K562 (cell line): ENCODE results near the gene NACA2.

Source experiments
- ETV6 ChIP-seq, 3 experiments: fragments of 150-350 bp in 1 of 3; sonication (generic) in 1 of 3; formaldehyde crosslinking in 1 of 3; IDR thresholded peaks; 2 replicates each; pipeline versions ENCODE4 v1.6.1 to v1.8.0; 2014 to 2022; ENCODE audit warnings: borderline replicate concordance in 2 of 3, low read depth in 2 of 3, antibody characterized with exemption in 1 of 3, low read length in 1 of 3, mild to moderate bottlenecking in 1 of 3, missing genetic modification reagents in 1 of 3
- HSF4 ChIP-seq: fragments of 250-450 bp; sonication (Bioruptor Pico); IDR thresholded peaks from 2 replicates; pipeline ENCODE4 v2.1.2; 2022; ENCODE audit warnings: mild to moderate bottlenecking, moderate library complexity, borderline replicate concordance
- MAFF ChIP-seq: IDR thresholded peaks from 2 replicates; pipeline ENCODE4 v1.6.1; 2012; ENCODE audit warnings: low read length, improper control_type of control experiment
- POLR2A ChIP-seq: fragments of 450-650 bp; conservative IDR thresholded peaks from 2 replicates; pipeline ENCODE4 v1.6.1; 2016
- STAT5B ChIP-seq: fragments of 250-450 bp; sonication (Bioruptor Pico); IDR thresholded peaks from 2 replicates; pipeline ENCODE4 v1.8.0; 2021; ENCODE audit warnings: mild to moderate bottlenecking, inconsistent platforms
- ZNF146 ChIP-seq: IDR thresholded peaks from one replicate; pipeline ENCODE4 v1.6.1; 2018; ENCODE audit warnings: missing compliant biosample characterization; ENCODE audit not compliant: unreplicated experiment
- ZNF589 ChIP-seq: fragments of 200-800 bp; sonication (Bioruptor generic); IDR thresholded peaks from 2 replicates; pipeline ENCODE4 v1.6.1; 2016; ENCODE audit warnings: low read depth, missing genetic modification characterization, missing compliant biosample characterization
- TF ChIP-seq, protein P1 (sequence below): sonication (generic); formaldehyde crosslinking; IDR thresholded peaks from 2 replicates; pipeline ENCODE4 v1.8.1; 2023; ENCODE audit warnings: mild to moderate bottlenecking, missing genetic modification reagents
- TF ChIP-seq, protein P2 (sequence below), 2 experiments: fragments of 450-650 bp; IDR thresholded peaks; 2 replicates each; pipeline ENCODE4 v1.6.1; 2016; ENCODE audit warnings: mild to moderate bottlenecking in 2 of 2, borderline replicate concordance in 1 of 2, low read depth in 1 of 2, moderate library complexity in 1 of 2

DNA sequence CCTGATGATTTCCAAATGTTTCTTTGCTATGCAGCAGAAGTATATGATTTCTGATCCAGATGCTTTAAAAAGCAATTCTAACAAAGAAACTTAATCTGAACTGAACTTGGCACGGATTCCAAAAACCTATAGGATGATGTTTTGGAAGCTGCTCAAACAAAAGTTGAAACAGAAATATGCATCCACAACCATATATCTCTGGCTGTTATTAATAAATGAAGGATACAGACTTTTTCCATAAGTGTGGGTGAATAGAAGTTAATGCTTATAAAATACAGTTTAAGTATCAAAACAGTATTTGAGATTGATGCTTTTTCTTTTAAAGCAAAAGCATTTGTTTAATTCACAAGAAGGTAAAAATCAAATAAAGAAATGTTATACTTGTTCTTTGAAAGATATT is 27.9 kb upstream of the NACA2 start:
- TF ChIP-seq HSF4 (CRISPR knock-in tag) (no peak), STAT5B (CRISPR knock-in tag) (no peak), ZNF146 (CRISPR knock-in tag) (no peak), ETV6 (IDR thresholded peaks at IDR 0.05; ENCODE audit: borderline replicate concordance in 1 of 2, low read depth in 2 of 2, low read length in 1 of 2) (no peak), ETV6 (CRISPR knock-in tag; IDR thresholded peaks at IDR 0.05; ENCODE audit: borderline replicate concordance) (no peak), ZNF589 (CRISPR knock-in tag) (no peak), MAFF (no peak), POLR2A (no peak)
- TF ChIP-seq, protein P1, sequence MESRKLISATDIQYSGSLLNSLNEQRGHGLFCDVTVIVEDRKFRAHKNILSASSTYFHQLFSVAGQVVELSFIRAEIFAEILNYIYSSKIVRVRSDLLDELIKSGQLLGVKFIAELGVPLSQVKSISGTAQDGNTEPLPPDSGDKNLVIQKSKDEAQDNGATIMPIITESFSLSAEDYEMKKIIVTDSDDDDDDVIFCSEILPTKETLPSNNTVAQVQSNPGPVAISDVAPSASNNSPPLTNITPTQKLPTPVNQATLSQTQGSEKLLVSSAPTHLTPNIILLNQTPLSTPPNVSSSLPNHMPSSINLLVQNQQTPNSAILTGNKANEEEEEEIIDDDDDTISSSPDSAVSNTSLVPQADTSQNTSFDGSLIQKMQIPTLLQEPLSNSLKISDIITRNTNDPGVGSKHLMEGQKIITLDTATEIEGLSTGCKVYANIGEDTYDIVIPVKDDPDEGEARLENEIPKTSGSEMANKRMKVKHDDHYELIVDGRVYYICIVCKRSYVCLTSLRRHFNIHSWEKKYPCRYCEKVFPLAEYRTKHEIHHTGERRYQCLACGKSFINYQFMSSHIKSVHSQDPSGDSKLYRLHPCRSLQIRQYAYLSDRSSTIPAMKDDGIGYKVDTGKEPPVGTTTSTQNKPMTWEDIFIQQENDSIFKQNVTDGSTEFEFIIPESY (CRISPR knock-in tag), result no peak
- TF ChIP-seq, protein P2, sequence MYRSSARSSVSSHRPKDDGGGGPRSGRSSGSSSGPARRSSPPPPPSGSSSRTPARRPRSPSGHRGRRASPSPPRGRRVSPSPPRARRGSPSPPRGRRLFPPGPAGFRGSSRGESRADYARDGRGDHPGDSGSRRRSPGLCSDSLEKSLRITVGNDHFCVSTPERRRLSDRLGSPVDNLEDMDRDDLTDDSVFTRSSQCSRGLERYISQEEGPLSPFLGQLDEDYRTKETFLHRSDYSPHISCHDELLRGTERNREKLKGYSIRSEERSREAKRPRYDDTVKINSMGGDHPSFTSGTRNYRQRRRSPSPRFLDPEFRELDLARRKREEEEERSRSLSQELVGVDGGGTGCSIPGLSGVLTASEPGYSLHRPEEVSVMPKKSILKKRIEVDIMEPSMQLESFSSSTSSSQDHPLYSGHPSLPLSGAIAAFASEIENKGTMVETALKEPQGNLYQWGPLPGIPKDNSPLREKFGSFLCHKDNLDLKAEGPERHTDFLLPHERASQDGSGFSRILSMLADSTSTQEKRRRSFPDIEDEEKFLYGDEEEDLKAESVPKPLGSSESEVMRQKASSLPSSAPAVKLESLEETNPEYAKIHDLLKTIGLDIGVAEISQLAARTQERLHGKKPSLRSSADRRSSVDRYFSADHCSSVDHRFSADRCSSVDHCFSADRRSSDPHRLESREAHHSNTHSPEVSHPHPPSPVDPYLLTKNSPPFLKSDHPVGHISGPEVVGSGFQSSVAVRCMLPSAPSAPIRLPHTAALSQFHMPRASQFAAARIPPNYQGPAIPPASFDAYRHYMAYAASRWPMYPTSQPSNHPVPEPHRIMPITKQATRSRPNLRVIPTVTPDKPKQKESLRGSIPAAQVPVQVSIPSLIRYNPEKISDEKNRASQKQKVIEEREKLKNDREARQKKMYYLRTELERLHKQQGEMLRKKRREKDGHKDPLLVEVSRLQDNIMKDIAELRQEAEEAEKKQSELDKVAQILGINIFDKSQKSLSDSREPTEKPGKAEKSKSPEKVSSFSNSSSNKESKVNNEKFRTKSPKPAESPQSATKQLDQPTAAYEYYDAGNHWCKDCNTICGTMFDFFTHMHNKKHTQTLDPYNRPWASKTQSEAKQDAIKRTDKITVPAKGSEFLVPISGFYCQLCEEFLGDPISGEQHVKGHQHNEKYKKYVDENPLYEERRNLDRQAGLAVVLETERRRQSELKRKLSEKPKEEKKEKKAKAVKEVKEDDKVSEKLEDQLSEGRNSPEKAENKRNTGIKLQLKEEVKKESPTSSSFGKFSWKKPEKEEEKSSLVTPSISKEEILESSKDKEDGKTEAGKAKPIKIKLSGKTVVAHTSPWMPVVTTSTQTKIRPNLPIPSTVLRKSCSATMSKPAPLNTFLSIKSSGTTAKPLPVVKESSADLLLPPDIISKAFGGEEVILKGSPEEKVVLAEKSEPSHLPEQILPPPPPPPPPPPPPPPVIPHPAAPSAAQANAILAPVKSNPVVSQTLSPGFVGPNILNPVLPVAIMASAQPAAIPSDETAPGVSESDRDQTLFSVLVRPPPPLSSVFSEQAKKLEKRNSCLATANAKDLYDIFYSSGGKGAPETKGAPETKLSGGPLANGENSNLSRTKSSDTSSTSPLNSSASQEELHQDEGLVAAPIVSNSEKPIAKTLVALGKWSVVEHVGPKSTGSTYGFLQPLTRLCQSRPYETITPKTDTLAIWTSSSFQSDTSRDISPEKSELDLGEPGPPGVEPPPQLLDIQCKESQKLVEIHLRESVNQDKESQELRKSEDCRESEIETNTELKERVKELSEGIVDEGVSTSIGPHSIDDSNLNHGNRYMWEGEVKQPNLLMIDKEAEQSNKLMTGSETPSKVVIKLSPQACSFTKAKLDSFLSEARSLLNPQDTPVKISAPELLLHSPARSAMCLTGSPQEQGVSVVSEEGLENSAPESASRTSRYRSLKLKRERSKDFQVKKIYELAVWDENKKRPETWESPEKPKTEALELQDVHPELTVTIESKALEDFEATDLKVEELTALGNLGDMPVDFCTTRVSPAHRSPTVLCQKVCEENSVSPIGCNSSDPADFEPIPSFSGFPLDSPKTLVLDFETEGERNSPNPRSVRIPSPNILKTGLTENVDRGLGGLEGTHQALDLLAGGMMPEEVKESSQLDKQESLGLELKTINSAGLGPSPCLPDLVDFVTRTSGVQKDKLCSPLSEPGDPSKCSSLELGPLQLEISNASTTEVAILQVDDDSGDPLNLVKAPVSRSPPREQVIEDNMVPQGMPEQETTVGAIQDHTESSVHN (IDR thresholded peaks at IDR 0.05; ENCODE audit: borderline replicate concordance in 1 of 2, low read depth in 1 of 2), result no peak
